ENCODE data around the gene SPARC.

Gene SPARC

GRCh38 chr5:151663617-151664293, 23.0 kb downstream of the SPARC start:
- Mint-ChIP-seq H3K27me3 (ENCODE audit: low read depth) (peaks cover 4% of the 10 kb centered on the region), H3K36me3 (ENCODE audit: low read depth) (no peaks in the 10 kb centered on the region), H3K4me1 (ENCODE audit: low read depth) (peaks cover 7% of the 10 kb centered on the region), H3K4me3 (no peak overlapping the region), H3K9me3 (no peaks in the 10 kb centered on the region), H3K27ac (no peak overlapping the region)

GRCh38 chr5:151662805-151663204, 23.9 kb downstream of the SPARC start:
- Mint-ChIP-seq H3K27me3 (ENCODE audit: low read depth) (peaks cover 7% of the 10 kb centered on the region), H3K27ac (no peak overlapping the region), H3K9me3 (no peaks in the 10 kb centered on the region), H3K36me3 (ENCODE audit: low read depth) (no peaks in the 10 kb centered on the region), H3K4me1 (ENCODE audit: low read depth) (peaks cover 7% of the 10 kb centered on the region), H3K4me3 (no peak overlapping the region)

GRCh38 chr5:151661968-151662732, 24.6 kb downstream of the SPARC start:
- H3K9me3 Mint-ChIP-seq: no peaks in the 10 kb centered on the region
- no peak overlapping the region for H3K4me3 Mint-ChIP-seq
- peaks cover 10% of the 10 kb centered on the region for H3K27me3 Mint-ChIP-seq (ENCODE audit: low read depth)
- H3K36me3 Mint-ChIP-seq (ENCODE audit: low read depth): no peaks in the 10 kb centered on the region
- peaks cover 7% of the 10 kb centered on the region for H3K4me1 Mint-ChIP-seq (ENCODE audit: low read depth)
- no peak overlapping the region for H3K27ac Mint-ChIP-seq

GRCh38 chr5:151660616-151661495, 25.9 kb downstream of the SPARC start:
- H3K36me3 Mint-ChIP-seq (ENCODE audit: low read depth): no peaks in the 10 kb centered on the region
- H3K27ac Mint-ChIP-seq: no peak overlapping the region
- no peaks in the 10 kb centered on the region for H3K9me3 Mint-ChIP-seq
- no peak overlapping the region for H3K4me3 Mint-ChIP-seq
- peaks cover 7% of the 10 kb centered on the region for H3K4me1 Mint-ChIP-seq (ENCODE audit: low read depth)
- peaks cover 10% of the 10 kb centered on the region for H3K27me3 Mint-ChIP-seq (ENCODE audit: low read depth)

GRCh38 chr5:151659001-151659754, 27.5 kb downstream of the SPARC start:
- peaks cover 7% of the 10 kb centered on the region for H3K4me1 Mint-ChIP-seq (ENCODE audit: low read depth)
- peaks cover 14% of the 10 kb centered on the region for H3K27me3 Mint-ChIP-seq (ENCODE audit: low read depth)
- H3K9me3 Mint-ChIP-seq: no peaks in the 10 kb centered on the region
- H3K36me3 Mint-ChIP-seq (ENCODE audit: low read depth): no peaks in the 10 kb centered on the region
- no peak overlapping the region for H3K27ac Mint-ChIP-seq
- H3K4me3 Mint-ChIP-seq: no peak overlapping the region

- H3K9me3 Mint-ChIP-seq: no peaks in the 10 kb centered on the region
- peaks cover 14% of the 10 kb centered on the region for H3K27me3 Mint-ChIP-seq (ENCODE audit: low read depth)
- no peak overlapping the region for H3K4me3 Mint-ChIP-seq
- peaks cover 1% of the 10 kb centered on the region for H3K4me1 Mint-ChIP-seq (ENCODE audit: low read depth)
- H3K27ac Mint-ChIP-seq: no peak overlapping the region
- no peaks in the 10 kb centered on the region for H3K36me3 Mint-ChIP-seq (ENCODE audit: low read depth)
Observed at GRCh38 chr5:151657114-151657513, 29.6 kb downstream of the SPARC start.

GRCh38 chr5:151656311-151656710, 30.4 kb downstream of the SPARC start:
- Mint-ChIP-seq H3K36me3 (ENCODE audit: low read depth) (no peaks in the 10 kb centered on the region), H3K4me3 (no peak overlapping the region), H3K9me3 (no peaks in the 10 kb centered on the region), H3K4me1 (ENCODE audit: low read depth) (peaks cover 1% of the 10 kb centered on the region), H3K27me3 (ENCODE audit: low read depth) (peaks cover 14% of the 10 kb centered on the region), H3K27ac (no peak overlapping the region)

GRCh38 chr5:151651997-151652645, 34.6 kb downstream of the SPARC start:
- Mint-ChIP-seq H3K4me3 (no peak overlapping the region), H3K27ac (no peak overlapping the region), H3K36me3 (ENCODE audit: low read depth) (no peaks in the 10 kb centered on the region), H3K27me3 (ENCODE audit: low read depth) (peaks cover 7% of the 10 kb centered on the region), H3K4me1 (ENCODE audit: low read depth) (no peaks in the 10 kb centered on the region), H3K9me3 (no peaks in the 10 kb centered on the region)

- peaks cover 8% of the 10 kb centered on the region for H3K27me3 Mint-ChIP-seq (ENCODE audit: low read depth)
- no peak overlapping the region for H3K27ac Mint-ChIP-seq
- no peaks in the 10 kb centered on the region for H3K4me1 Mint-ChIP-seq (ENCODE audit: low read depth)
- no peak overlapping the region for H3K4me3 Mint-ChIP-seq
- H3K9me3 Mint-ChIP-seq: no peaks in the 10 kb centered on the region
- no peaks in the 10 kb centered on the region for H3K36me3 Mint-ChIP-seq (ENCODE audit: low read depth)
Observed at GRCh38 chr5:151648988-151649387, 37.7 kb downstream of the SPARC start.

- no peaks in the 10 kb centered on the region for H3K9me3 Mint-ChIP-seq
- H3K27ac Mint-ChIP-seq: no peak overlapping the region
- peaks cover 8% of the 10 kb centered on the region for H3K27me3 Mint-ChIP-seq (ENCODE audit: low read depth)
- H3K4me3 Mint-ChIP-seq: no peak overlapping the region
- H3K4me1 Mint-ChIP-seq (ENCODE audit: low read depth): no peaks in the 10 kb centered on the region
- H3K36me3 Mint-ChIP-seq (ENCODE audit: low read depth): no peaks in the 10 kb centered on the region
Observed at GRCh38 chr5:151648089-151648488, 38.6 kb downstream of the SPARC start.

GRCh38 chr5:151647320-151647861, 39.3 kb downstream of the SPARC start:
- Mint-ChIP-seq H3K27ac (no peak overlapping the region), H3K4me3 (no peak overlapping the region), H3K36me3 (ENCODE audit: low read depth) (no peaks in the 10 kb centered on the region), H3K9me3 (no peaks in the 10 kb centered on the region), H3K4me1 (ENCODE audit: low read depth) (no peaks in the 10 kb centered on the region), H3K27me3 (ENCODE audit: low read depth) (peaks cover 8% of the 10 kb centered on the region)

- Mint-ChIP-seq H3K4me3 (no peak overlapping the region), H3K9me3 (no peaks in the 10 kb centered on the region), H3K27me3 (ENCODE audit: low read depth) (peaks cover 8% of the 10 kb centered on the region), H3K36me3 (ENCODE audit: low read depth) (no peaks in the 10 kb centered on the region), H3K4me1 (ENCODE audit: low read depth) (no peaks in the 10 kb centered on the region), H3K27ac (no peak overlapping the region)
Observed at GRCh38 chr5:151646334-151646733, 40.4 kb downstream of the SPARC start.

GRCh38 chr5:151643388-151643787, 43.3 kb downstream of the SPARC start:
- H3K27ac Mint-ChIP-seq: no peak overlapping the region
- H3K9me3 Mint-ChIP-seq: no peaks in the 10 kb centered on the region
- H3K4me1 Mint-ChIP-seq (ENCODE audit: low read depth): no peaks in the 10 kb centered on the region
- H3K27me3 Mint-ChIP-seq (ENCODE audit: low read depth): peaks cover 22% of the 10 kb centered on the region
- no peak overlapping the region for H3K4me3 Mint-ChIP-seq
- H3K36me3 Mint-ChIP-seq (ENCODE audit: low read depth): no peaks in the 10 kb centered on the region
